PC-3 (cell line): ENCODE results near the gene ZNHIT1.

Source experiments
- CTCF ChIP-seq: fragments of 300-600 bp; sonication (generic); conservative IDR thresholded peaks from 2 replicates; pipeline ENCODE4 v1.5.1; 2017; ENCODE audit warnings: antibody characterized with exemption, low read depth, mild to moderate bottlenecking, low read length
- EZH2 ChIP-seq: fragments of 300-600 bp; sonication (generic); IDR thresholded peaks from one replicate; pipeline ENCODE4 v1.6.1; 2017; ENCODE audit warnings: antibody characterized with exemption, mild to moderate bottlenecking, low read length; ENCODE audit not compliant: unreplicated experiment

- TF ChIP-seq CTCF: no peak
- TF ChIP-seq EZH2: no peak
These were observed 11.3 kb upstream of the ZNHIT1 start for GRCh38 chr7:101206665-101207042.
